HepG2 (cell line): Measurements from ENCODE around the gene JOSD1. TPM values are rescaled to one million over a fixed set of nuclear protein-coding genes. Genes with fewer than 3 reads are reported as not detected.

Experiments
- E2F1 ChIP-seq: sonication (generic); formaldehyde crosslinking; IDR thresholded peaks from 2 replicates; pipeline ENCODE4 v1.5.0; 2020; ENCODE audit warnings: missing genetic modification reagents
- FOSL2 ChIP-seq: sonication (generic); formaldehyde crosslinking; IDR thresholded peaks from 2 replicates; pipeline ENCODE4 v1.4.0; 2020; ENCODE audit warnings: missing genetic modification reagents
- HNRNPUL1 ChIP-seq: fragments of 200-400 bp; formaldehyde crosslinking; IDR thresholded peaks from 2 replicates; pipeline ENCODE4 v1.6.1; 2017; ENCODE audit warnings: low read depth, mild to moderate bottlenecking, low read length, moderate library complexity
- MIER2 ChIP-seq: IDR thresholded peaks from 2 replicates; pipeline ENCODE4 v1.6.1; 2016; ENCODE audit warnings: missing biosample characterization, missing genetic modification reagents
- NCOA5 ChIP-seq: sonication (generic); formaldehyde crosslinking; IDR thresholded peaks from 2 replicates; pipeline ENCODE4 v1.4.0; 2020; ENCODE audit warnings: missing genetic modification reagents
- NFIB ChIP-seq: sonication (generic); formaldehyde crosslinking; IDR thresholded peaks from 2 replicates; pipeline ENCODE4 v1.9.0; 2021; ENCODE audit warnings: missing genetic modification reagents, mild to moderate bottlenecking, borderline replicate concordance
- SOX13 ChIP-seq, 3 experiments: fragments of 450-650 bp in 1 of 3; sonication (generic) in 1 of 3; formaldehyde crosslinking in 1 of 3; IDR thresholded peaks in 2 of 3; conservative IDR thresholded peaks in 1 of 3; 2 replicates each; pipeline versions ENCODE4 v1.5.0 to v1.6.1; 2016 to 2020; ENCODE audit warnings: antibody characterized with exemption in 1 of 3, mild to moderate bottlenecking in 1 of 3, missing compliant biosample characterization in 1 of 3, missing genetic modification reagents in 1 of 3, moderate library complexity in 1 of 3
- TCF7L2 ChIP-seq: IDR thresholded peaks from 2 replicates; pipeline ENCODE4 v1.6.1; 2011; ENCODE audit warnings: mild to moderate bottlenecking, low read depth, low read length, moderate library complexity
- ZMAT3 ChIP-seq: sonication (generic); formaldehyde crosslinking; conservative IDR thresholded peaks from 2 replicates; pipeline ENCODE4 v1.7.0; 2021; ENCODE audit warnings: missing genetic modification reagents
- ZNF280D ChIP-seq: sonication (generic); formaldehyde crosslinking; IDR thresholded peaks from 2 replicates; pipeline ENCODE4 v1.5.1; 2020; ENCODE audit warnings: mild to moderate bottlenecking, missing genetic modification reagents
- ZNF337 ChIP-seq: sonication (generic); formaldehyde crosslinking; IDR thresholded peaks from 2 replicates; pipeline ENCODE4 v1.5.1; 2020; ENCODE audit warnings: missing genetic modification reagents, low read depth, mild to moderate bottlenecking, borderline replicate concordance
- ZNF367 ChIP-seq: sonication (generic); formaldehyde crosslinking; IDR thresholded peaks from 2 replicates; pipeline ENCODE4 v1.4.0; 2020; ENCODE audit warnings: missing genetic modification reagents, borderline replicate concordance
- ZNF563 ChIP-seq: sonication (generic); formaldehyde crosslinking; IDR thresholded peaks from 2 replicates; pipeline ENCODE4 v1.8.0; 2022; ENCODE audit warnings: mild to moderate bottlenecking, moderate library complexity, missing genetic modification reagents
- ZNF841 ChIP-seq: sonication (generic); formaldehyde crosslinking; IDR thresholded peaks from 2 replicates; pipeline ENCODE4 v1.8.1; 2023; ENCODE audit warnings: missing genetic modification reagents, borderline replicate concordance
- polyA plus RNA-seq, 8 experiments: library from polyadenylated mRNA; depleted of rRNA in 3 of 8; stranded (reverse) in 7 of 8; unstranded in 1 of 8; fragments of >200 nt; fragmentation: Illumina TruSeq in 4 of 8; extraction: Trizol in 4 of 8; gene quantifications; 2 replicates each; pipeline versions ENCODE4 v1.2.1 to v1.2.3, GENCODE V29; 2011 to 2016; ENCODE audit warnings: low read depth in 4 of 8, missing spikeins in 1 of 8, mixed read lengths in 1 of 8; ENCODE audit not compliant: insufficient read depth in 1 of 8
- total RNA-seq, 5 experiments: library from RNA; depleted of rRNA; stranded (reverse); fragments of >200 nt; fragmentation: Illumina TruSeq; extraction: Trizol; gene quantifications; 2 replicates each; pipeline ENCODE4 v1.2.3, GENCODE V29; 2016; ENCODE audit warnings: low read depth in 1 of 5
- TF ChIP-seq, protein P1 (sequence below): sonication (generic); formaldehyde crosslinking; IDR thresholded peaks from 2 replicates; pipeline ENCODE4 v1.8.0; 2022; ENCODE audit warnings: mild to moderate bottlenecking, missing genetic modification reagents; ENCODE audit not compliant: insufficient replicate concordance
- TF ChIP-seq, protein P2 (sequence below): sonication (generic); formaldehyde crosslinking; IDR thresholded peaks from 2 replicates; pipeline ENCODE4 v1.5.0; 2020; ENCODE audit warnings: mild to moderate bottlenecking, missing genetic modification reagents
- TF ChIP-seq, protein P3 (sequence below): sonication (generic); formaldehyde crosslinking; IDR thresholded peaks from 2 replicates; pipeline ENCODE4 v1.4.0; 2020; ENCODE audit warnings: missing genetic modification reagents

Gene JOSD1
- total and polyA plus RNA-seq, 2 of the 13 experiments (the other 11 are each of a cell fraction or from before 2014, with no cell fraction given): 31.7 to 38.4 TPM

DNA sequence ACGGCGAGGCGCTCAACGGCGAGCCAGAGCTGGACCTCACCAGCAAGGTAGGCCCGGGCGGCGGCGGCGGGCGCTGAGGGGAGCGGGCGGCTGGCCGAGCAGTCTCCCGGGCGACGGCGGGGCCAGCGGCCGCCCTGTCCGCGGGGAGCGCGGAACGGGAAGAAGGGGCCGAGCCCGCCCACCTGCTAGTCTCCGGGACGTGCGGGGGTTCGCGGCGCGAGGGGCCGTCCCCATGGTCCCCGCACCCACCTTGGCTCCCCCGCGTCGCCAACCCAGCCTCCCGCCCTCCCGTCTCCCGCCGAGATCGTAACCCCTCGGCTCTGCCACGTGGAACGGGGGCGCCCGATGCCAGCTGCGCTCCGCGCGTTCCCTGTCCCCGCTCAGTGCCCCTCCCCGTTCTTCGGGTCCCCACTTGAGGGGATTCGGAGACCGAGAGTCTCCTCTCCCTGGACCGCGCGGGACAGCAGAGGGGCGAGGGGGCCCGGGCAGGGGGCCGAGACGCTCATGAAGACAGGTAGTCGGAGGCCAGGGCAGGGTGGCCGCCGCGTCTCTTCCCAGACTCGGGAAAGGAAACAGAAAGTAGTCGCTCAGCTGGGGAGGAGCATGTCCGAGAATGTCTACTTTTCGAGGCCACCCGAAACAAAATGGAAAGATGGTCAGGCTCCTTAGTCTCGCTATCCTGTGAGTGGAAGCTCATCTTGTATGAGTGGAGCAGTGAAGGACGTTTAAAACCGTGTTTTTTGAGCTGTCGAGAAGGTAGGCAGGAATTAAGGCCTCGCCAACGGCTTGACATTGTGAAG, 5.6 kb upstream of the JOSD1 start (continued):
- TF ChIP-seq ZNF280D (CRISPR knock-in tag): no peak
- TF ChIP-seq, protein P1, sequence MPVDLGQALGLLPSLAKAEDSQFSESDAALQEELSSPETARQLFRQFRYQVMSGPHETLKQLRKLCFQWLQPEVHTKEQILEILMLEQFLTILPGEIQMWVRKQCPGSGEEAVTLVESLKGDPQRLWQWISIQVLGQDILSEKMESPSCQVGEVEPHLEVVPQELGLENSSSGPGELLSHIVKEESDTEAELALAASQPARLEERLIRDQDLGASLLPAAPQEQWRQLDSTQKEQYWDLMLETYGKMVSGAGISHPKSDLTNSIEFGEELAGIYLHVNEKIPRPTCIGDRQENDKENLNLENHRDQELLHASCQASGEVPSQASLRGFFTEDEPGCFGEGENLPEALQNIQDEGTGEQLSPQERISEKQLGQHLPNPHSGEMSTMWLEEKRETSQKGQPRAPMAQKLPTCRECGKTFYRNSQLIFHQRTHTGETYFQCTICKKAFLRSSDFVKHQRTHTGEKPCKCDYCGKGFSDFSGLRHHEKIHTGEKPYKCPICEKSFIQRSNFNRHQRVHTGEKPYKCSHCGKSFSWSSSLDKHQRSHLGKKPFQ (CRISPR knock-in tag): no peak
- TF ChIP-seq, protein P2, sequence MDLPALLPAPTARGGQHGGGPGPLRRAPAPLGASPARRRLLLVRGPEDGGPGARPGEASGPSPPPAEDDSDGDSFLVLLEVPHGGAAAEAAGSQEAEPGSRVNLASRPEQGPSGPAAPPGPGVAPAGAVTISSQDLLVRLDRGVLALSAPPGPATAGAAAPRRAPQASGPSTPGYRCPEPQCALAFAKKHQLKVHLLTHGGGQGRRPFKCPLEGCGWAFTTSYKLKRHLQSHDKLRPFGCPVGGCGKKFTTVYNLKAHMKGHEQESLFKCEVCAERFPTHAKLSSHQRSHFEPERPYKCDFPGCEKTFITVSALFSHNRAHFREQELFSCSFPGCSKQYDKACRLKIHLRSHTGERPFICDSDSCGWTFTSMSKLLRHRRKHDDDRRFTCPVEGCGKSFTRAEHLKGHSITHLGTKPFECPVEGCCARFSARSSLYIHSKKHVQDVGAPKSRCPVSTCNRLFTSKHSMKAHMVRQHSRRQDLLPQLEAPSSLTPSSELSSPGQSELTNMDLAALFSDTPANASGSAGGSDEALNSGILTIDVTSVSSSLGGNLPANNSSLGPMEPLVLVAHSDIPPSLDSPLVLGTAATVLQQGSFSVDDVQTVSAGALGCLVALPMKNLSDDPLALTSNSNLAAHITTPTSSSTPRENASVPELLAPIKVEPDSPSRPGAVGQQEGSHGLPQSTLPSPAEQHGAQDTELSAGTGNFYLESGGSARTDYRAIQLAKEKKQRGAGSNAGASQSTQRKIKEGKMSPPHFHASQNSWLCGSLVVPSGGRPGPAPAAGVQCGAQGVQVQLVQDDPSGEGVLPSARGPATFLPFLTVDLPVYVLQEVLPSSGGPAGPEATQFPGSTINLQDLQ (CRISPR knock-in tag): no peak
- 0 out of 2 replicates have a peak, but pooled peaks have one; percentile 24 for TF ChIP-seq ZMAT3
- TF ChIP-seq MIER2 (CRISPR knock-in tag): no peak
- peak; percentile 90 for TF ChIP-seq ZNF563
- no peak for TF ChIP-seq NFIB
- TF ChIP-seq, protein P3, sequence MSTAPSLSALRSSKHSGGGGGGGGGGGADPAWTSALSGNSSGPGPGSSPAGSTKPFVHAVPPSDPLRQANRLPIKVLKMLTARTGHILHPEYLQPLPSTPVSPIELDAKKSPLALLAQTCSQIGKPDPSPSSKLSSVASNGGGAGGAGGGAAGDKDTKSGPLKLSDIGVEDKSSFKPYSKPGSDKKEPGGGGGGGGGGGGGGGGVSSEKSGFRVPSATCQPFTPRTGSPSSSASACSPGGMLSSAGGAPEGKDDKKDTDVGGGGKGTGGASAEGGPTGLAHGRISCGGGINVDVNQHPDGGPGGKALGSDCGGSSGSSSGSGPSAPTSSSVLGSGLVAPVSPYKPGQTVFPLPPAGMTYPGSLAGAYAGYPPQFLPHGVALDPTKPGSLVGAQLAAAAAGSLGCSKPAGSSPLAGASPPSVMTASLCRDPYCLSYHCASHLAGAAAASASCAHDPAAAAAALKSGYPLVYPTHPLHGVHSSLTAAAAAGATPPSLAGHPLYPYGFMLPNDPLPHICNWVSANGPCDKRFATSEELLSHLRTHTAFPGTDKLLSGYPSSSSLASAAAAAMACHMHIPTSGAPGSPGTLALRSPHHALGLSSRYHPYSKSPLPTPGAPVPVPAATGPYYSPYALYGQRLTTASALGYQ (CRISPR knock-in tag): no peak
- no peak for TF ChIP-seq ZNF841 (CRISPR knock-in tag)
- TF ChIP-seq ZNF367 (CRISPR knock-in tag): no peak
- TF ChIP-seq E2F1 (CRISPR knock-in tag): no peak
- no peak for TF ChIP-seq TCF7L2
- TF ChIP-seq ZNF337: no peak
- TF ChIP-seq FOSL2 (CRISPR knock-in tag): 0 out of 2 replicates have a peak, but pooled peaks have one; percentile 15
- TF ChIP-seq HNRNPUL1: no peak
- no peak for TF ChIP-seq NCOA5 (CRISPR knock-in tag)
- no peak for TF ChIP-seq SOX13 (IDR thresholded peaks at IDR 0.05)
- no peak for TF ChIP-seq SOX13 (CRISPR knock-in tag; conservative IDR thresholded peaks at IDR 0.05 in 1 of 2, IDR thresholded peaks at IDR 0.05 in 1 of 2)
